ENCODE measurements around the gene HBEGF. TPM values are rescaled to one million over a fixed set of nuclear protein-coding genes. Genes with fewer than 3 reads are reported as not detected.

Gene HBEGF
- total RNA-seq, 2 experiments from 2014 or later: 21.5 to 23.5 TPM

- intact Hi-C loops (cut with micrococcal nuclease): no loop called here
- POLR2A ChIA-PET: no interaction called here
- no peaks in the 10 kb centered on the region for H3K4me1 Mint-ChIP-seq (ENCODE audit: low read depth)
- H3K27me3 Mint-ChIP-seq: no peaks in the 10 kb centered on the region
- DNase-seq: no peak
- H3K9me3 Mint-ChIP-seq: no peaks in the 10 kb centered on the region
- H3K27ac Mint-ChIP-seq: no peak overlapping the region
- CTCF ChIA-PET: no interaction called here
- H3K4me3 Mint-ChIP-seq: no peak overlapping the region
- H3K36me3 Mint-ChIP-seq: peaks cover 21% of the 10 kb centered on the region
Measured at GRCh38 chr5:140331638-140332037, 14.8 kb downstream of the HBEGF start.

DNA sequence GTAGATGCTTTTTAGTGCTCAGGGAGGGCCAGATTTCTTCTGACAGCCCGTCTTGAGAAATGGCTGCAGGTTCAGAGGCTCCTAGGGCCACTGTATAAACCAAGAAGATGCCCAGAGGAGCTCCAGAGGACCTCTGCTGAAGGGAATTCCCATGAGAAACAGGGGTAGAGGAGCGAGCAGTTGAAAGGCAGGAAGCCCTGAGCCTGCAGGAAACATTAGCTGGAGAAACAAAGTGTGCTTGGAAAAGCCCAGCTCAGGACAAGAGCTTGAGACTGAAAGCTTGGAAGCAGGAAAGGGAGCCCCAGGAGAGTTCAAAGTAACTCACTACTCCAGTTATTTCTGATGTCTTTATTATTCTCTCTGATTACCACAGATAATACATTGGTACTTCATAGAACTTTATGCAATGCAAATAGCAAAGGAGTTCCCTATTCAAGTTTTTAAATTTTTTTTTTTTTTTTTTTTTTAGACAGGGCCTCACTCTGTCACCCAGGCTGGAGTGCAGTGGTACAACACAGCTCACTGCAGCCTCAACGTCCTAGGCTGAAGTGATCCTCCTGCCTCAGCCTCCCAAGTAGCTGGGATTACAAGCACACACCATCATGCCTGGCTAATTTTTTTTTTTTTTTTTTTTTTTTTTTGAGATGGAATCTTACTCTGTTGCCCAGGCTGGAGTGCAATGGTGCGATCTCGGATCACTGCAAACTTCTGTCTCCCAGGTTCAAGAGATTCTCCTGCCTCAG is 16.5 kb downstream of the HBEGF start:
- no peaks in the 10 kb centered on the region for H3K27me3 Mint-ChIP-seq
- peaks cover 1% of the 10 kb centered on the region for H3K4me1 Mint-ChIP-seq (ENCODE audit: low read depth)
- H3K4me3 Mint-ChIP-seq: no peak overlapping the region
- H3K36me3 Mint-ChIP-seq: peaks cover 10% of the 10 kb centered on the region
- ChIA-PET CTCF (no interaction called here), POLR2A (no interaction called here)
- no peaks in the 10 kb centered on the region for H3K9me3 Mint-ChIP-seq
- intact Hi-C loops (cut with micrococcal nuclease): no loop called here
- no peak overlapping the region for H3K27ac Mint-ChIP-seq
- no peak for DNase-seq

DNA sequence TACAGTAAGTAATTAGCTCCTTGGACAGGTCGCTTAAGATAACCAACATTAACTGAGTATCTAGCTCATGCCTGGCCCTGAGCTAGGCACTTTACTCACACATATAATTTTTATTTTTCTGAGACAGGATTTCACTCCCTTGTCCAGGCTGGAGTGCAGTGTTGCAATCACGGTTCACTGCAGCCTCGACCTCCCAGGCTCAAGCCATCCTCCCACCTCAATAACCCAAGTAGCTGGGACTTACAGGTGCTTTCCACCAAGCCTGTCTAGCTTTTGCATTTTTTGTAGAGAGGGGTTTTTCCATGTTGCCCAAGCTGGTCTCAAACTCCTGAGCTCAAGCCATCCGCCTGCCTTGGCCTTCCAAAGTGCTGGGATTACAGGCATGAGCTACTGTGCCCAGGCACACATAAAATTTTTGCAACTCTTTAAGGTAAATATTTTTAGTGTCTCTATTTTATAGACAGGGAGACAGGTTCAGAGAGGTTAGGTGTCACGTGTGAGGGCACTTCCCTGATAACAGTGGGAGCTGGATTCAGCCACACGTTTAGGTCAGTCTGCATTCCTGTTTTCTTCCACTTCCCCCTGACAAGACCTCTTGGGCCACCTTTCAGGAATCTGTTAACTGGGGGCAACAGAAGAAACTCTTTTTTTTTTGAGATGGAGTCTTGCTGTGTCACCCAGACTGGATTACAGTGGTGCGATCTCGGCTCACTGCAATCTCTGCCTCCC is 18.2 kb downstream of the HBEGF start:
- no peak overlapping the region for H3K27ac Mint-ChIP-seq
- no peak overlapping the region for H3K4me3 Mint-ChIP-seq
- H3K36me3 Mint-ChIP-seq: peaks cover 3% of the 10 kb centered on the region
- no peaks in the 10 kb centered on the region for H3K9me3 Mint-ChIP-seq
- no peaks in the 10 kb centered on the region for H3K27me3 Mint-ChIP-seq
- ChIA-PET CTCF (interaction anchor here (0.6 to 3.2 kb wide), 7 partner anchors 17 to 249 kb away, joined by 3 to 13 read pairs (median 4); no protein-coding TSS in a partner anchor), POLR2A (interaction anchor here (0.7 kb wide), 1 partner anchor 321 kb away, joined by 3 read pairs; no protein-coding TSS in a partner anchor)
- H3K4me1 Mint-ChIP-seq (ENCODE audit: low read depth): peaks cover 5% of the 10 kb centered on the region
- no peak for DNase-seq
- intact Hi-C loops (cut with micrococcal nuclease): no loop called here

- Mint-ChIP-seq H3K9me3 (no peaks in the 10 kb centered on the region), H3K36me3 (peaks cover 1% of the 10 kb centered on the region), H3K27ac (no peak overlapping the region), H3K4me3 (no peak overlapping the region), H3K27me3 (no peaks in the 10 kb centered on the region), H3K4me1 (ENCODE audit: low read depth) (peaks cover 5% of the 10 kb centered on the region)
- CTCF ChIA-PET: interaction anchor here (0.9 to 3.2 kb wide), 5 partner anchors 18 to 88 kb away, joined by 3 to 13 read pairs (median 4); no protein-coding TSS in a partner anchor
- intact Hi-C loops (cut with micrococcal nuclease): no loop called here
- POLR2A ChIA-PET: no interaction called here
- no peak for DNase-seq
Measured at GRCh38 chr5:140327589-140327988, 18.8 kb downstream of the HBEGF start.

DNA sequence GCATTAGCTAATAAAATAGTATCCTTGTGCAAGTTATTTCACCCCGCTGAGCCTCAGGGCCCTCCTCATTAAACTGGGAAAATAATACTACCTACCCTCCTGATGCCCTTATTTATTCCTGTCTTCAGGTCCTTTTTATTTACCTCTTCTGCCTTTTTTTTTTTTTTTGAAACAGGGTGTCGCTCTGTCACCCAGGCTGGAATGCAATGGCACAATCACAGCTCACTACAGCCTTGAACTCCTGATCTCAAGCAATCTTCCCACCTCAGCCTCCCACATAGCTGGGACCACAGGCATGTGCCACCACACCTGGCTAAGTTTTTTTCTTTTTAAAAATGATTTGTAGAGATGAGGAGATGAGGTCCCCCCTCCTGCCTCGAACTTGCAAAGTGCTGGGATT is 20.9 kb downstream of the HBEGF start:
- no peak for DNase-seq
- ChIA-PET CTCF (interaction anchor here (0.6 to 1.0 kb wide), 2 partner anchors 26 to 81 kb away, joined by 3 to 5 read pairs; no protein-coding TSS in a partner anchor), POLR2A (no interaction called here)
- Mint-ChIP-seq H3K4me1 (ENCODE audit: low read depth) (peaks cover 5% of the 10 kb centered on the region), H3K36me3 (no peaks in the 10 kb centered on the region), H3K27ac (no peak overlapping the region), H3K9me3 (no peaks in the 10 kb centered on the region), H3K4me3 (no peak overlapping the region), H3K27me3 (no peaks in the 10 kb centered on the region)
- intact Hi-C loops (cut with micrococcal nuclease): no loop called here

DNA sequence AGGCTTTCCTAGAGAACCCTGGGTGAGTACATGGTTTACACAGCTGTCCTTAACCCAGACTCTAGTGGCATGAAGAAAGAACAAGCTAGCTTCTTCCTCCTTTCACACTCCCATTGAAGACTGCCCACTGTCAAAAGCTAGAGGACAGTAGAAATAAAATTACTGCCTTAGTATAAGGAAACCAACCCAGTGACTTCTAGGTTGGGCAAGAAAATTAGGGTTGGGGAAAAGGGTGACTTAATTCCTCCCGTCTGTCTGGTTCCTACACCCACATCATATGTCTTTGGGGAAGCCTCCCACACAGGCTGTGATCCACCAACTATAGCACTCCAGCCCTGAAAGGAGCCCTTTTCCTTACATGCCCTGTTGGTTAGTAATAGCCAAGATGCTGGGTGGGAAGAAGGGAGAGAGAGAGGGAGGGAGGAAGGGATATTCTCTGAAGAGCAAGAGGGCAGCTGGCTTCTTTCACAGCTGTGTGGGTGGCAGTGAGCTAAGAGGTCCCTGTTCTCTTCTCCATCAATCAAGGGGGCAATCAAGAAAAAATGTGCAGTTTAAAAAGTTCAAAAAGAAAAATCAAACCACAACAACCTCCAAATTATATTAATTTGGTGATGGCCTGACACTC is 21.7 kb downstream of the HBEGF start:
- ChIA-PET POLR2A (no interaction called here), CTCF (interaction anchor here (0.6 to 1.0 kb wide), 2 partner anchors 27 to 80 kb away, joined by 3 to 5 read pairs; no protein-coding TSS in a partner anchor)
- Mint-ChIP-seq H3K4me3 (no peak overlapping the region), H3K9me3 (no peaks in the 10 kb centered on the region), H3K4me1 (ENCODE audit: low read depth) (peaks cover 5% of the 10 kb centered on the region), H3K27me3 (no peaks in the 10 kb centered on the region), H3K27ac (no peak overlapping the region), H3K36me3 (no peaks in the 10 kb centered on the region)
- intact Hi-C loops (cut with micrococcal nuclease): no loop called here
- DNase-seq: no peak

- intact Hi-C loops (cut with micrococcal nuclease): no loop called here
- Mint-ChIP-seq H3K27ac (no peak overlapping the region), H3K27me3 (no peaks in the 10 kb centered on the region), H3K4me1 (ENCODE audit: low read depth) (peaks cover 5% of the 10 kb centered on the region), H3K9me3 (no peaks in the 10 kb centered on the region), H3K4me3 (no peak overlapping the region), H3K36me3 (no peaks in the 10 kb centered on the region)
- ChIA-PET CTCF (interaction anchor here (0.7 to 1.4 kb wide), 2 partner anchors 28 to 207 kb away, joined by 3 read pairs; no protein-coding TSS in a partner anchor), POLR2A (no interaction called here)
- DNase-seq: no peak
Measured at GRCh38 chr5:140324041-140324600, 22.3 kb downstream of the HBEGF start.

- Mint-ChIP-seq H3K4me1 (ENCODE audit: low read depth) (peaks cover 5% of the 10 kb centered on the region), H3K4me3 (no peak overlapping the region), H3K27ac (no peak overlapping the region), H3K36me3 (no peaks in the 10 kb centered on the region), H3K9me3 (no peaks in the 10 kb centered on the region), H3K27me3 (no peaks in the 10 kb centered on the region)
- no peak for DNase-seq
- ChIA-PET POLR2A (no interaction called here), CTCF (interaction anchor here (0.7 to 1.4 kb wide), 2 partner anchors 29 to 206 kb away, joined by 3 read pairs; no protein-coding TSS in a partner anchor)
- intact Hi-C loops (cut with micrococcal nuclease): no loop called here
Measured at GRCh38 chr5:140322751-140323731, 23.4 kb downstream of the HBEGF start.

DNA sequence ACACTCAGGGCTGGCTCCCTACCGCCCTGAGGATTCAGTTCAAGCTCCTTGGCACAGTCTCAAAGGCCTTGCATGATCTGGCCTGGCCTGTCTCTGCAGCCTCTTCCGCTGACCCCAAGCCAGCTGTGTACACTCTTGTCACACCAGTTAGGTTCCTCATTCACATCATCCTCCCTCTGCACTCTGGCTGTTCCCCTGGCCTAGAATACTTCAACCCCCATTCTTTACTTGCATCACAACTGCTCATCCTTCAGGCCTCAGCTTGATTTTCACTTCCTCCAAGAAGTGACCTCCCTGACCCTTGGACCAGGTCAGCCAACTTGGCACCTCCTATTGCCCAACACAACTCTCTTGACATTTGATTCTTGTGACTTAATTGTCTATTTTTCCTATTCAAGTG is 24.6 kb downstream of the HBEGF start:
- Mint-ChIP-seq H3K4me3 (no peak overlapping the region), H3K27me3 (no peaks in the 10 kb centered on the region), H3K4me1 (ENCODE audit: low read depth) (peaks cover 5% of the 10 kb centered on the region), H3K9me3 (no peaks in the 10 kb centered on the region), H3K27ac (no peak overlapping the region), H3K36me3 (no peaks in the 10 kb centered on the region)
- ChIA-PET POLR2A (no interaction called here), CTCF (interaction anchor here (1.4 kb wide), 1 partner anchor 25 kb away, joined by 4 read pairs; the partner anchor contains the start of gene HBEGF)
- intact Hi-C loops (cut with micrococcal nuclease): no loop called here
- DNase-seq: no peak

GRCh38 chr5:140319833-140320232 is 26.6 kb downstream of the HBEGF start:
- H3K27ac Mint-ChIP-seq: no peak overlapping the region
- H3K4me3 Mint-ChIP-seq: no peak overlapping the region
- ChIA-PET POLR2A (no interaction called here), CTCF (no interaction called here)
- H3K27me3 Mint-ChIP-seq: no peaks in the 10 kb centered on the region
- H3K36me3 Mint-ChIP-seq: no peaks in the 10 kb centered on the region
- no peak for DNase-seq
- H3K9me3 Mint-ChIP-seq: no peaks in the 10 kb centered on the region
- intact Hi-C loops (cut with micrococcal nuclease): no loop called here
- H3K4me1 Mint-ChIP-seq (ENCODE audit: low read depth): peaks cover 3% of the 10 kb centered on the region

GRCh38 chr5:140318792-140319191 is 27.6 kb downstream of the HBEGF start:
- H3K9me3 Mint-ChIP-seq: no peaks in the 10 kb centered on the region
- H3K36me3 Mint-ChIP-seq: no peaks in the 10 kb centered on the region
- no peaks in the 10 kb centered on the region for H3K4me1 Mint-ChIP-seq (ENCODE audit: low read depth)
- CTCF ChIA-PET: no interaction called here
- H3K4me3 Mint-ChIP-seq: no peak overlapping the region
- no peak for DNase-seq
- no peaks in the 10 kb centered on the region for H3K27me3 Mint-ChIP-seq
- POLR2A ChIA-PET: no interaction called here
- intact Hi-C loops (cut with micrococcal nuclease): no loop called here
- H3K27ac Mint-ChIP-seq: no peak overlapping the region

Measured in activated CD4-positive, alpha-beta memory T cell treated with anti-CD3 and anti-CD28 coated beads for 36 hours (primary cell).